ENCODE data around the gene ASXL3. TPM values are rescaled to one million over a fixed set of nuclear protein-coding genes. Genes with fewer than 3 reads are reported as not detected.

Gene ASXL3
- total RNA-seq, 1 donor from 2014 or later: under 0.01 TPM

GRCh38 chr18:33673689-33674088 is 95.7 kb downstream of the ASXL3 start:
- no peaks in the 10 kb centered on the region for H3K27me3 ChIP-seq (ENCODE audit: control insufficient read depth, insufficient read depth, low read length)
- H3K36me3 ChIP-seq (ENCODE audit: control insufficient read depth, insufficient read depth, low read length): no peaks in the 10 kb centered on the region
- TF ChIP-seq, protein P1, sequence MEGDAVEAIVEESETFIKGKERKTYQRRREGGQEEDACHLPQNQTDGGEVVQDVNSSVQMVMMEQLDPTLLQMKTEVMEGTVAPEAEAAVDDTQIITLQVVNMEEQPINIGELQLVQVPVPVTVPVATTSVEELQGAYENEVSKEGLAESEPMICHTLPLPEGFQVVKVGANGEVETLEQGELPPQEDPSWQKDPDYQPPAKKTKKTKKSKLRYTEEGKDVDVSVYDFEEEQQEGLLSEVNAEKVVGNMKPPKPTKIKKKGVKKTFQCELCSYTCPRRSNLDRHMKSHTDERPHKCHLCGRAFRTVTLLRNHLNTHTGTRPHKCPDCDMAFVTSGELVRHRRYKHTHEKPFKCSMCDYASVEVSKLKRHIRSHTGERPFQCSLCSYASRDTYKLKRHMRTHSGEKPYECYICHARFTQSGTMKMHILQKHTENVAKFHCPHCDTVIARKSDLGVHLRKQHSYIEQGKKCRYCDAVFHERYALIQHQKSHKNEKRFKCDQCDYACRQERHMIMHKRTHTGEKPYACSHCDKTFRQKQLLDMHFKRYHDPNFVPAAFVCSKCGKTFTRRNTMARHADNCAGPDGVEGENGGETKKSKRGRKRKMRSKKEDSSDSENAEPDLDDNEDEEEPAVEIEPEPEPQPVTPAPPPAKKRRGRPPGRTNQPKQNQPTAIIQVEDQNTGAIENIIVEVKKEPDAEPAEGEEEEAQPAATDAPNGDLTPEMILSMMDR (IDR thresholded peaks at IDR 0.05; ENCODE audit: insufficient read depth, low read length, severe bottlenecking): no peak
- FAIRE-seq: no peak
- no peak overlapping the region for H3K4me3 ChIP-seq (ENCODE audit: low read depth, low read length)
- DNase-seq (ENCODE audit: low read depth): peak; percentile 3

DNA sequence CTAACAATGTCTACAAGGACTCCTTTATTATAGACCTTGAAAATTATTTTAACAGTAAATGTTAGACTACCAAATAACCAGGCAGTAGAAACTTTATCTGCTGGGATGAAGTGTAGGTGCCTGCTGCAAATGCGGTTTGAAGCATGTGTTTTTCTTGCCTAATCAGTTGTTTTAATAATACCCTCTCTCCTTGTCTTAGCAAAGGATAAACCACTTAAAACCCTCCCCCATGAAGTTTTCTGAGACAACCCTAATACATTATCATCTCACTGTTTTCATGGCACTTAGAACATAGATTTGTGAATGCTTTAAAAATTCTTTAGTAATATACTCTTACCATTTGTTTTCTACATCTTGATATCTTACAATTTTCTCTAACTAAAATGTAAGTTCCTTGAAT is 98.6 kb downstream of the ASXL3 start:
- H3K27me3 ChIP-seq (ENCODE audit: control insufficient read depth, insufficient read depth, low read length): no peaks in the 10 kb centered on the region
- FAIRE-seq (no peak), DNase-seq (ENCODE audit: low read depth) (no peak)
- H3K4me3 ChIP-seq (ENCODE audit: low read depth, low read length): no peak overlapping the region
- no peaks in the 10 kb centered on the region for H3K36me3 ChIP-seq (ENCODE audit: control insufficient read depth, insufficient read depth, low read length)
- TF ChIP-seq, protein P1 (IDR thresholded peaks at IDR 0.05; ENCODE audit: insufficient read depth, low read length, severe bottlenecking): no peak

- no peaks in the 10 kb centered on the region for H3K36me3 ChIP-seq (ENCODE audit: control insufficient read depth, insufficient read depth, low read length)
These were observed 99.9 kb downstream of the ASXL3 start for GRCh38 chr18:33677891-33678290.

DNA sequence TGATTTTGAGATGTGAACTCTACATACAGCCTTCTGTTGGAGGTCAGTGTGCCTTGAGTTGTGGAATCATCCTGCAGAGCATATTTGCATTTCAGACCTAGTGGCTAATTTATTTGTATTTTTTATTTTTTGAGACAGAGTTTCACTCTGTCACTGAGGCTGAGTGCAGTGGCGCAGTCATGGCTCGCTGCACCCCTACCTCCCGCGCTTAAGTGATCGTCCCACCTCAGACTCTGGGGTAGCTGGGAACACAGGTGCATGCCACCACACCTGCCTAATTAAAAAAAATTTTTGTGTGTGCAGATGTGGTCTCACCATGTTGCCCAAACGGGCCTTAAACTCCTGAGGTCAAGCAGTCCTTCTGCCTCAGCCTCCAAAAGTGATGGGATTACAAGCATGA is 104.4 kb downstream of the ASXL3 start:
- TF ChIP-seq, protein P1 (IDR thresholded peaks at IDR 0.05; ENCODE audit: insufficient read depth, low read length, severe bottlenecking): no peak
- Histone ChIP-seq H3K36me3 (ENCODE audit: control insufficient read depth, insufficient read depth, low read length) (no peaks in the 10 kb centered on the region), H3K27me3 (ENCODE audit: control insufficient read depth, insufficient read depth, low read length) (no peaks in the 10 kb centered on the region), H3K4me3 (ENCODE audit: low read depth, low read length) (no peak overlapping the region)
- DNase-seq (ENCODE audit: low read depth): no peak
- no peak for FAIRE-seq

More at GRCh38 chr18:33677891-33678290, 99.9 kb downstream of the ASXL3 start:
- TF ChIP-seq, protein P1 (IDR thresholded peaks at IDR 0.05; ENCODE audit: insufficient read depth, low read length, severe bottlenecking): no peak
- no peaks in the 10 kb centered on the region for H3K27me3 ChIP-seq (ENCODE audit: control insufficient read depth, insufficient read depth, low read length)
- FAIRE-seq: no peak
- no peak overlapping the region for H3K4me3 ChIP-seq (ENCODE audit: low read depth, low read length)
- DNase-seq (ENCODE audit: low read depth): no peak

DNA sequence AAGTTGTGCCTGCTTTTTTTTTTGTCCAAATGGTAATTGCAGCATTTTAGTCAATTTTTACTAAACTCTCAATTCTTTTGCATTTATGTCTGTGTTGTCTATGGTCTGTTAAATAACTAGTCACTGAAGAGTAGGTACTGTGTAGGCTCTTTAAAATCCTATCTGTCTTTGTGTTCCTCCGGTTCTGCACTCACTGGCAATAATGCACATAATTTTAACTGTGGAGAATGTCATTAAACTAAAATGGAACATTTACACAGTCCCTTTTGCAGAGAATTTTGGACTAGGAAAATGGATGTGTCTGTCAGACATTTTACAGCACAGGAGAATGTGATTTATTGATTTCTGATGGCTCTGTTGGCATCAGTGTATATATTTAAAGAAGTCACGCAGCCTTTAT is 116.6 kb downstream of the ASXL3 start:
- Histone ChIP-seq H3K36me3 (ENCODE audit: control insufficient read depth, insufficient read depth, low read length) (no peaks in the 10 kb centered on the region), H3K27me3 (ENCODE audit: control insufficient read depth, insufficient read depth, low read length) (no peaks in the 10 kb centered on the region), H3K4me3 (ENCODE audit: low read depth, low read length) (no peak overlapping the region)
- TF ChIP-seq, protein P1 (IDR thresholded peaks at IDR 0.05; ENCODE audit: insufficient read depth, low read length, severe bottlenecking): no peak
- DNase-seq (ENCODE audit: low read depth): no peak
- FAIRE-seq: no peak

All from bronchial epithelial cell (primary cell).